ENCODE measurements around the gene NCAM1. TPM values are rescaled to one million over a fixed set of nuclear protein-coding genes. Genes with fewer than 3 reads are reported as not detected.

NCAM1 gene
- total and polyA plus RNA-seq, 2 experiments from 2014 or later, result 0.76 to 1.6 TPM

- no peak overlapping the region for H3K27ac Mint-ChIP-seq
- no peak overlapping the region for H3K4me3 Mint-ChIP-seq
- H3K36me3 Mint-ChIP-seq (ENCODE audit: low read depth), result no peaks in the 10 kb centered on the region
- no peaks in the 10 kb centered on the region for H4K20me1 ChIP-seq (replicated peaks; ENCODE audit: insufficient read depth)
- H3K9me2 ChIP-seq (ENCODE audit: insufficient read depth), result 0 out of 2 replicates have a peak, but pooled peaks cover under 1% of the 10 kb centered on the region
- H3K4me1 Mint-ChIP-seq, result no peaks in the 10 kb centered on the region
- no peak overlapping the region for H3K4me3 ChIP-seq
- DNase-seq (ENCODE audit: low spot score) (no peak), ATAC-seq (no peak)
- H3K4me2 ChIP-seq, result no peak overlapping the region
- H3K9me3 Mint-ChIP-seq, result no peaks in the 10 kb centered on the region; the same call in 1 of the 3 replicates
- no peaks in the 10 kb centered on the region for H3K4me1 ChIP-seq (ENCODE audit: insufficient read depth)
- H3K79me2 ChIP-seq (replicated peaks; ENCODE audit: insufficient read depth), result no peaks in the 10 kb centered on the region
- H3K27me3 Mint-ChIP-seq (ENCODE audit: insufficient read depth, low read depth, poor library complexity), result no peaks in the 10 kb centered on the region
- no peak overlapping the region for H2AFZ ChIP-seq
- H3K27ac ChIP-seq (ENCODE audit: low read depth), result no peak overlapping the region
- no peaks in the 10 kb centered on the region for H3K36me3 ChIP-seq (ENCODE audit: insufficient read depth)
- H3K27me3 ChIP-seq (ENCODE audit: insufficient read depth), result no peaks in the 10 kb centered on the region
- no peak for TF ChIP-seq CREB1 (CRISPR knock-in tag; IDR thresholded peaks at IDR 0.05; ENCODE audit: low read depth)
- no peak for TF ChIP-seq ZNF331 (CRISPR knock-in tag; IDR thresholded peaks at IDR 0.05; ENCODE audit: low read depth)
- TF ChIP-seq ZNF462 (CRISPR knock-in tag; IDR thresholded peaks at IDR 0.05), result no peak
- TF ChIP-seq POLR2AphosphoS5 (IDR thresholded peaks at IDR 0.05; ENCODE audit: low read depth), result no peak
- no peak for TF ChIP-seq EZH2phosphoT487 (IDR thresholded peaks at IDR 0.05; ENCODE audit: unreplicated experiment)
- no peak for TF ChIP-seq STAT1 (IDR thresholded peaks at IDR 0.05; ENCODE audit: unreplicated experiment)
- no peak for TF ChIP-seq CTCF (conservative IDR thresholded peaks at IDR 0.05; ENCODE audit: low read depth in 2 of 2)
- no peak for TF ChIP-seq ZNF114 (CRISPR knock-in tag; IDR thresholded peaks at IDR 0.05)
- no peaks in the 10 kb centered on the region for H3F3A ChIP-seq (replicated peaks; ENCODE audit: low read depth)
Measured at GRCh38 chr11:113287801-113288200, 326.6 kb downstream of the NCAM1 start.
